Hindlimb muscle (tissue), 1 donor: Measurements from ENCODE around the gene FAM131B. TPM values are rescaled to one million over a fixed set of nuclear protein-coding genes. Genes with fewer than 3 reads are reported as not detected.

Source experiments
- DNase-seq: peaks from one replicate; pipeline ENCODE4 v3.0.0-alpha.2; 2013
- polyA plus RNA-seq: library from polyadenylated mRNA; unstranded; fragments of 120-200 nt; gene quantifications from one replicate; pipeline ENCODE4 v1.2.1, GENCODE V29; 2013; ENCODE audit not compliant: insufficient read length

The FAM131B gene
- polyA plus RNA-seq, 1 donor: 1.8 TPM

GRCh38 chr7:143382126-143382790 lies 19.7 kb upstream of the FAM131B start:
- no peak for DNase-seq

- peak; percentile 74 for DNase-seq
These were observed 19.1 kb upstream of the FAM131B start for GRCh38 chr7:143381427-143382125.

GRCh38 chr7:143380646-143381426 lies 18.3 kb upstream of the FAM131B start, which contains the start of gene ZYX:
TSS of gene ZYX (plus strand) at chr7:143381345. CDS start at chr7:143381572, 227 bp downstream.
- DNase-seq: peak; percentile 96

- peak; percentile 90 for DNase-seq
These were observed 17.7 kb upstream of the FAM131B start for GRCh38 chr7:143380260-143380645.

- DNase-seq: no peak
These were observed 17.2 kb upstream of the FAM131B start for GRCh38 chr7:143379611-143380259.

GRCh38 chr7:143376396-143376795 lies 13.9 kb upstream of the FAM131B start:
- DNase-seq: no peak

- DNase-seq: no peak
These were observed 13.0 kb upstream of the FAM131B start for GRCh38 chr7:143375298-143376034.

- no peak for DNase-seq
These were observed 12.0 kb upstream of the FAM131B start for GRCh38 chr7:143374561-143374960.

- DNase-seq: no peak
These were observed 10.8 kb upstream of the FAM131B start for GRCh38 chr7:143373255-143373794.

- DNase-seq: no peak
These were observed 9.6 kb upstream of the FAM131B start for GRCh38 chr7:143372070-143372469.

- no peak for DNase-seq
These were observed 7.5 kb upstream of the FAM131B start for GRCh38 chr7:143369678-143370651.

GRCh38 chr7:143368387-143368786 lies 5.9 kb upstream of the FAM131B start:
- DNase-seq: no peak

- no peak for DNase-seq
These were observed 5.5 kb upstream of the FAM131B start for GRCh38 chr7:143367972-143368371.

- no peak for DNase-seq
These were observed 764 bp upstream of the FAM131B start for GRCh38 chr7:143363016-143363937.

- no peak for DNase-seq
These were observed 872 bp downstream of the FAM131B start for GRCh38 chr7:143361552-143362130.

- no peak for DNase-seq
These were observed 1.5 kb downstream of the FAM131B start for GRCh38 chr7:143360788-143361551.

GRCh38 chr7:143359771-143360353 lies 2.7 kb downstream of the FAM131B start:
- no peak for DNase-seq

GRCh38 chr7:143358626-143359025 lies 3.9 kb downstream of the FAM131B start:
- no peak for DNase-seq
